ENCODE measurements around the gene FGD4.

DNA sequence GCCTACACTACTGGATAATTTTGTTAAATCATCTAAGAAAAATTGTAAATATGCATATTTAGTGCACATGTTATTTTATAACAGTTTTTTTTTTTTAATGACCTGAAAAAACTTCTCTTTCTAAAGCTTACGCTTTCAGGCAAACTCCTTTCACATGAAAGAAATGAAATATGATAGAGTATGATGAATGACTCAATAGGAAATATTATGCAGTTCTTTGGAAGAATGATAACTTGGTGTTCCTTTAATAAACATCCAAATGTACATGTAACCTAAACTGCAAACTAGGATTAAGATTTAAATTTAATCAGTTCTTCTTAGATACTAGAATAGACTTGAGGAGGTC lies 136.6 kb downstream of the FGD4 start:
- TF ChIP-seq, protein P1, sequence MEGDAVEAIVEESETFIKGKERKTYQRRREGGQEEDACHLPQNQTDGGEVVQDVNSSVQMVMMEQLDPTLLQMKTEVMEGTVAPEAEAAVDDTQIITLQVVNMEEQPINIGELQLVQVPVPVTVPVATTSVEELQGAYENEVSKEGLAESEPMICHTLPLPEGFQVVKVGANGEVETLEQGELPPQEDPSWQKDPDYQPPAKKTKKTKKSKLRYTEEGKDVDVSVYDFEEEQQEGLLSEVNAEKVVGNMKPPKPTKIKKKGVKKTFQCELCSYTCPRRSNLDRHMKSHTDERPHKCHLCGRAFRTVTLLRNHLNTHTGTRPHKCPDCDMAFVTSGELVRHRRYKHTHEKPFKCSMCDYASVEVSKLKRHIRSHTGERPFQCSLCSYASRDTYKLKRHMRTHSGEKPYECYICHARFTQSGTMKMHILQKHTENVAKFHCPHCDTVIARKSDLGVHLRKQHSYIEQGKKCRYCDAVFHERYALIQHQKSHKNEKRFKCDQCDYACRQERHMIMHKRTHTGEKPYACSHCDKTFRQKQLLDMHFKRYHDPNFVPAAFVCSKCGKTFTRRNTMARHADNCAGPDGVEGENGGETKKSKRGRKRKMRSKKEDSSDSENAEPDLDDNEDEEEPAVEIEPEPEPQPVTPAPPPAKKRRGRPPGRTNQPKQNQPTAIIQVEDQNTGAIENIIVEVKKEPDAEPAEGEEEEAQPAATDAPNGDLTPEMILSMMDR (IDR thresholded peaks at IDR 0.05; ENCODE audit: low read depth, low read length), result no peak
- TF ChIP-seq POLR2A (IDR thresholded peaks at IDR 0.05; ENCODE audit: extremely low read depth, insufficient read length) (no peak), MYC (IDR thresholded peaks at IDR 0.05; ENCODE audit: low read depth, low read length) (no peak)

Data from NB4 (cell line).